Raji (cell line): ENCODE measurements around the gene ZMIZ1.

Experiments used
- POLR2A ChIP-seq: IDR thresholded peaks from 2 replicates; pipeline ENCODE4 v1.6.1; 2011; ENCODE audit warnings: low read depth, low read length, control low read depth; ENCODE audit not compliant: insufficient read depth

The ZMIZ1 gene

GRCh38 chr10:79287973-79288723 lies 219.4 kb downstream of the ZMIZ1 start:
- no peak for TF ChIP-seq POLR2A

DNA sequence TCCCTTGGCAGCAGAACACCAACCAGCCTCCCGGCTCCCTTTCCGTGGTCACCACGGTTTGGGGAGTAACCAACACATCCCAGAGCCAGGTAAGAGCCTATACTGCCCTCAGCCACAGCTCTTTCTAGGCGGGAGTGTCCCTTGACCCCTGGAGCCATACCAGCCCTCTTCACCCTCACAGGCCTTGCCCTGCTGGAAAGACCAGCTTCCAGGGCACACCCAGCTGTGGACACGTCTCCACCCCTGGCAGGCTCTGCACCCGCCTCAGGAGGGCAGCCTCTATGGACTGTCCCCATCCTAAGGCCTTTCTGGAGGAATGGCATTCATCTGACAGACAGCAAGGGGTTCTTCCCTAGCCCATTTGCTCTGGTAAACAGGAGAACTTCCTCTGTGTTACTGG lies 221.0 kb downstream of the ZMIZ1 start:
- no peak for TF ChIP-seq POLR2A

- no peak for TF ChIP-seq POLR2A
Measured at GRCh38 chr10:79292026-79292766, 223.4 kb downstream of the ZMIZ1 start.

DNA sequence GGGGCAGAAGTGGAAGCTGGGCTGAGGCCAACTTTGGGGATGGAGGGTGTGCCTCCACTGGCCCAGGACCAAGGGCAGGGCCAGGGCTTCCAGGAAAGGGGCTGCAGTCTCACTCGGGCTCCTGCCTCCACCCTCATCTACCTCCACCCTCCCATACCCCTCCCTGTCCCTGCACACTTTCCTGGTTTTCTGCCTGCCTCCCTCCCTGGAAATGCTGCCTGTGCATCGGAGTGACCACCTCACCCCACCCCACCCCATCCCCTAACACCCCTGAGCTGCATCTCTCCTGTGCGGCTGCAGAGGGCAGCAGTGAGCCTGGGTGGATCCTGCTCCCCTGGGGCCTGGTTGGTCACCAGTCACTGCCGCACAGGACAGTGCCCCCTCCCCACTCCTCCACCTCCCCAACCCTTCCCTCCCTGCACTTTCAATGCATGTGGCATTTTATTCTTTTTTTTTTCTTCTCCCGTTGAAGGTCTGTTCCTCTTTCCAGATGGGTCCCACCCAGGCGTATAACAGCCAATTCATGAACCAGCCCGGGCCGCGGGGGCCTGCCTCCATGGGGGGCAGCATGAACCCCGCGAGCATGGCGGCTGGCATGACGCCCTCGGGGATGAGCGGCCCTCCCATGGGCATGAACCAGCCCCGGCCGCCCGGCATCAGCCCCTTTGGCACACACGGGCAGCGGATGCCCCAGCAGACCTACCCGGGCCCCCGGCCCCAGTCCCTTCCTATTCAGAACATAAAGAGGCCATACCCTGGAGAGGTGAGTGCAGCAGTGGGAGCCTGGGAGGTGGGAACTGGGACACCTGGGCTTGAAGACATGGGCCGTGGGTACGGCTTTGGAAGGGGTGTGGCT lies 224.4 kb downstream of the ZMIZ1 start:
- no peak for TF ChIP-seq POLR2A

DNA sequence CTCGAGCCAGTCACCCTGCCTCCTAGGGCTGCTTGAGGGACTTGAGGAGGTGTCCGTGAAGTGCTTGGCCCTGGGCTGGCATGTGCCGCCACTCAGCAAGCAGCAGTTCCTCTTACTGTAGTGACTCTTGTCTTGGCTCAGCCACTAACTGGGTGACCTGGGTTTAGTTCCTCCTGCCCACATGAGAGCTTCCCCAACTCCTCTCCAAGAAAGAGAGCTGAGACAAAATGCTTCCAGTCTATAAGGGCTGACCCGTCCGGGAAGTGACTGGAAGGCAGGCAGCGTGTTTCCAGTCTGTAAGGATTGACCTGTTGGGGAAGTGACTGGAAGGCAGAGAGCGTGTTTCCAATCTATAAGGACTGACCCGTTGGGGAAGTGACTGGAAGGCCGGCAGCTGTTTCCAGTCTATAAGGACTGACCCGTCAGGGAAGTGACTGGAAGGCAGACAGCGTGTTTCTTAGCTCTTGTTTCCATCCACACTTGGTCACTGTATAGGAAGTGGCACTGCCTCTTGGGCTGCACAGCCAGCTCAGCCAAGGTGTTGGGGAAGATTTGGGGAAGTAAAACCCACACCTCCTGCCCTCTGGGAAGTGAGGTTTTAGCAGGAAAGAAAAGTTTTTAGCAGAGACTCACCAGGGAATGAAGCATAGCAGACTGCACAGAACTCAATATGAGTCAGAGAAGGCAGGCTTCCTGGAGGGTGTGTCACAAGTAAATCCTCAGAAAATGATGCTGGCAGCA lies 225.2 kb downstream of the ZMIZ1 start:
- TF ChIP-seq POLR2A: no peak

GRCh38 chr10:79295563-79295962 lies 226.8 kb downstream of the ZMIZ1 start:
- no peak for TF ChIP-seq POLR2A

GRCh38 chr10:79296431-79296830 lies 227.7 kb downstream of the ZMIZ1 start:
- no peak for TF ChIP-seq POLR2A

GRCh38 chr10:79298403-79299244 lies 229.9 kb downstream of the ZMIZ1 start:
- TF ChIP-seq POLR2A: no peak

DNA sequence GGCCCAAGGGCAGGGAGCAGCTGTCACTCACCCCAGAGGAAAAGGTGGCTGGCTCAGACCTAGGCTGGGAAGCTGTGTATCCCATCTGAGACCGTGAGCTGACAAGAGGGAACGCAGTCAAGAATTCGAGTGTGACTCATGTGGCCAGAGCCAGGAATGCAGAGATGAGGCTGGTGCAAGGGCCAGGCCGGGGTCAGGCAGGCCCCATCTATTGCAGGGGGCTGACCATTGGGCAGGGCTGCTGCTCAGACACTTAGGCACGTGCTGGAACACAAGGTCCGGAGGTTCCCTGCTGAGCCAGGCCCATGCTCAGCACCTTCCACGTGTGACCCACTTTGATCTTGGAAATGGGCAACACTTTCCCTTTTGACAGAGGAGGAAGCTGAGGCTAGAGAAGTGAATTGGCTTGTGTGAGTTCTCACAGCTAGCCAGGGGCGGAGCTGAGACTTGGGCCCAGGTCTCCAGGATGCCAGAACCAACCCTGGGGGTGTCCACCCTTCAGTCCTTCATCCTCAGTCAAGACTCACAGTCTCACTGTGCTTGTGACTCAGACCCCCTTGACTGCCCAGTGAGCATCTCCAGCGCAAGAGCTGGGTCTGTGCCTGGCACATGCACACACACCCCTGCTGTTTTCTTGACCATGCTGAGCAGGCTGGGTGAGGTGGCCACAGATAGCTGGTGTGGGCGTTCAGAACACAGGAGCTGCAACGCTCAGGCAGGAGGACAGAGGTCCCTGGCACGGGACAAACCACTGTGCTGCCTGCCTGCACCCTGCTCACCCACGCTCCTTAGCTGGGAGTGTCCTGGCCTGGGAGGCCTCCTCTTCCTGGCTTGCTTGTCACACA lies 230.9 kb downstream of the ZMIZ1 start:
- TF ChIP-seq POLR2A: no peak

GRCh38 chr10:79300711-79301110 lies 231.9 kb downstream of the ZMIZ1 start:
- no peak for TF ChIP-seq POLR2A

- TF ChIP-seq POLR2A: no peak
Measured at GRCh38 chr10:79301754-79302530, 233.2 kb downstream of the ZMIZ1 start.
